OCI-LY1 (cell line): ENCODE results near the gene SORBS1.

Source experiments
- H2AFZ ChIP-seq: fragments of 200-600 bp; sonication (generic), shearing (Covaris generic); 2 replicates; pipeline ENCODE4 v1.6.0; 2014; ENCODE audit warnings: antibody characterized with exemption, mild to moderate bottlenecking, low read length
- H3F3A ChIP-seq: fragments of 200-600 bp; sonication (generic), shearing (Covaris generic); 2 replicates; pipeline ENCODE4 v1.6.0; 2014; ENCODE audit warnings: mild to moderate bottlenecking, antibody characterized with exemption, low read length, moderate library complexity; ENCODE audit not compliant: insufficient read depth
- H3K27ac ChIP-seq: fragments of 200-600 bp; sonication (generic); 2 replicates; pipeline ENCODE4 v1.5.1; 2014; ENCODE audit warnings: low read length, mixed run types, mild to moderate bottlenecking, low read depth; ENCODE audit not compliant: poor library complexity, severe bottlenecking
- H3K27me3 ChIP-seq: fragments of 200-600 bp; sonication (generic); 2 replicates; pipeline ENCODE4 v1.6.0; 2014; ENCODE audit warnings: antibody characterized with exemption, mild to moderate bottlenecking, low read length, moderate library complexity; ENCODE audit not compliant: insufficient read depth
- H3K36me3 ChIP-seq: fragments of 200-600 bp; sonication (generic); 2 replicates; pipeline ENCODE4 v1.6.1; 2014; ENCODE audit warnings: mild to moderate bottlenecking, antibody characterized with exemption, low read length, moderate library complexity, mixed read lengths; ENCODE audit not compliant: insufficient read depth
- H3K4me1 ChIP-seq: fragments of 200-600 bp; sonication (generic); 2 replicates; pipeline ENCODE4 v1.5.1; 2014; ENCODE audit warnings: mild to moderate bottlenecking, low read length, moderate library complexity; ENCODE audit not compliant: insufficient read depth, severe bottlenecking
- H3K4me2 ChIP-seq: fragments of 200-600 bp; sonication (generic), shearing (Covaris generic); 2 replicates; pipeline ENCODE4 v1.6.1; 2014; ENCODE audit warnings: low read length
- H3K4me3 ChIP-seq: fragments of 200-600 bp; sonication (generic); 2 replicates; pipeline ENCODE4 v1.5.1; 2014; ENCODE audit warnings: low read length, low read depth, mild to moderate bottlenecking, mixed read lengths; ENCODE audit not compliant: poor library complexity, severe bottlenecking
- H3K79me2 ChIP-seq: fragments of 200-600 bp; shearing (Covaris generic); 2 replicates; pipeline ENCODE4 v1.6.1; 2016; ENCODE audit warnings: mixed run types, low read length, mixed read lengths; ENCODE audit not compliant: insufficient read depth
- H3K9ac ChIP-seq: fragments of 200-600 bp; sonication (generic), shearing (Covaris generic); 2 replicates; pipeline ENCODE4 v1.6.1; 2014; ENCODE audit warnings: mild to moderate bottlenecking, low read length, mixed read lengths
- H3K9me2 ChIP-seq: fragments of 200-600 bp; sonication (generic), shearing (Covaris generic); 2 replicates; pipeline ENCODE4 v1.6.1; 2014; ENCODE audit warnings: low read depth, mild to moderate bottlenecking, low read length, mixed read lengths
- H3K9me3 ChIP-seq: fragments of 200-600 bp; shearing (Covaris generic); 2 replicates; pipeline ENCODE4 v1.6.1; 2014; ENCODE audit warnings: low read length, mixed read lengths
- H4K20me1 ChIP-seq: fragments of 200-600 bp; sonication (generic), shearing (Covaris generic); 2 replicates; pipeline ENCODE4 v1.6.0; 2016; ENCODE audit warnings: mild to moderate bottlenecking, low read length; ENCODE audit not compliant: insufficient read depth
- CTCF ChIP-seq: fragments of 200-600 bp; sonication (generic), shearing (Covaris generic); IDR thresholded peaks from 2 replicates; pipeline ENCODE4 v1.5.1; 2017; ENCODE audit warnings: mild to moderate bottlenecking, antibody characterized with exemption, low read length, moderate library complexity, mixed read lengths
- EZH2 ChIP-seq: fragments of 200-600 bp; sonication (generic), shearing (Covaris generic); IDR thresholded peaks from 2 replicates; pipeline ENCODE4 v1.8.0; 2017; ENCODE audit warnings: borderline replicate concordance, mixed run types, mild to moderate bottlenecking, antibody characterized with exemption, low read length, moderate library complexity, mixed read lengths

SORBS1 gene

GRCh38 chr10:95459446-95460045, 101.6 kb downstream of the SORBS1 start:
- no peaks in the 10 kb centered on the region for H3K4me1 ChIP-seq

GRCh38 chr10:95458871-95459270, 102.3 kb downstream of the SORBS1 start:
- H2AFZ ChIP-seq = no peak overlapping the region
- no peaks in the 10 kb centered on the region for H3K9me2 ChIP-seq
- no peaks in the 10 kb centered on the region for H3K4me1 ChIP-seq
- H3K27me3 ChIP-seq = no peaks in the 10 kb centered on the region
- no peak overlapping the region for H3K4me2 ChIP-seq
- no peaks in the 10 kb centered on the region for H3F3A ChIP-seq
- no peaks in the 10 kb centered on the region for H3K9me3 ChIP-seq
- H3K9ac ChIP-seq = no peak overlapping the region
- no peak overlapping the region for H3K4me3 ChIP-seq
- no peak for TF ChIP-seq CTCF
- no peaks in the 10 kb centered on the region for H4K20me1 ChIP-seq
- H3K36me3 ChIP-seq = no peaks in the 10 kb centered on the region
- no peaks in the 10 kb centered on the region for H3K79me2 ChIP-seq
- no peak overlapping the region for H3K27ac ChIP-seq

More at GRCh38 chr10:95459446-95460045, 101.6 kb downstream of the SORBS1 start:
- Histone ChIP-seq H3K27ac (no peak overlapping the region), H2AFZ (no peak overlapping the region), H3K9me2 (no peaks in the 10 kb centered on the region), H3F3A (no peaks in the 10 kb centered on the region), H3K4me3 (no peak overlapping the region), H3K79me2 (no peaks in the 10 kb centered on the region), H3K9ac (no peak overlapping the region), H3K27me3 (no peaks in the 10 kb centered on the region), H3K4me2 (no peak overlapping the region), H3K36me3 (no peaks in the 10 kb centered on the region), H3K9me3 (no peaks in the 10 kb centered on the region), H4K20me1 (no peaks in the 10 kb centered on the region)
- no peak for TF ChIP-seq CTCF
- TF ChIP-seq EZH2 = no peak

- no peak overlapping the region for H3K4me3 ChIP-seq
- no peaks in the 10 kb centered on the region for H3K9me2 ChIP-seq
- H3K79me2 ChIP-seq = no peaks in the 10 kb centered on the region
- H3K9ac ChIP-seq = no peak overlapping the region
- H4K20me1 ChIP-seq = no peaks in the 10 kb centered on the region
- no peaks in the 10 kb centered on the region for H3K9me3 ChIP-seq
- H3K36me3 ChIP-seq = no peaks in the 10 kb centered on the region
- TF ChIP-seq CTCF (no peak), EZH2 (no peak)
- H3F3A ChIP-seq = no peaks in the 10 kb centered on the region
- no peak overlapping the region for H3K27ac ChIP-seq
- no peak overlapping the region for H2AFZ ChIP-seq
- no peaks in the 10 kb centered on the region for H3K27me3 ChIP-seq
- no peak overlapping the region for H3K4me2 ChIP-seq
- H3K4me1 ChIP-seq = no peaks in the 10 kb centered on the region
Measured at GRCh38 chr10:95458014-95458413, 103.2 kb downstream of the SORBS1 start.
